Body of pancreas (tissue), 4 donors: ENCODE data around the gene SLC5A4. TPM values are rescaled to one million over a fixed set of nuclear protein-coding genes. Genes with fewer than 3 reads are reported as not detected.

Experiments used
- ATAC-seq: fragments of 150-250 bp; one replicate; pipeline ENCODE4 v1.9.1; 2016
- DNase-seq, 4 donors: peaks; one replicate each; pipeline ENCODE4 v3.0.0-alpha.2; 2019
- H3K27ac ChIP-seq, 4 donors: fragments of 200-600 bp; sonication (generic); 1 replicate in 3 of 4; 2 replicates in 1 of 4; pipeline versions ENCODE4 v1.5.1 to v1.6.1; 2016 to 2019; ENCODE audit warnings: mild to moderate bottlenecking in 1 of 4, mixed read lengths in 1 of 4, moderate library complexity in 1 of 4
- H3K27me3 ChIP-seq, 2 donors: fragments of 200-600 bp; sonication (generic); one replicate each; pipeline ENCODE4 v1.6.0; 2016; ENCODE audit warnings: mild to moderate bottlenecking in 1 of 2
- H3K36me3 ChIP-seq, 2 donors: fragments of 200-600 bp; sonication (generic); replicated peaks in 1 of 2; 2 replicates each; pipeline ENCODE4 v1.5.1; 2016; ENCODE audit warnings: low read depth in 2 of 2; ENCODE audit not compliant: insufficient read depth in 1 of 2
- H3K4me1 ChIP-seq: fragments of 200-600 bp; sonication (generic); one replicate; pipeline ENCODE4 v1.6.0; 2016
- H3K4me3 ChIP-seq, 2 donors: fragments of 200-600 bp; sonication (generic); 1 replicate in 1 of 2; 2 replicates in 1 of 2; pipeline ENCODE4 v1.5.1; 2016 to 2019
- H3K9me3 ChIP-seq, 3 donors: fragments of 200-600 bp; sonication (generic); 1 replicate in 2 of 3; 2 replicates in 1 of 3; pipeline ENCODE4 v1.5.1; 2016
- CTCF ChIP-seq, 7 experiments: fragments of 450-650 bp in 4 of 7; fragments of 200-600 bp in 3 of 7; sonication (generic) in 3 of 7; IDR thresholded peaks; one replicate each; pipeline ENCODE4 v1.5.1; 2016 to 2019; ENCODE audit warnings: antibody characterized with exemption in 7 of 7
- POLR2A ChIP-seq, 3 donors: fragments of 450-650 bp; IDR thresholded peaks; one replicate each; pipeline ENCODE4 v1.6.1; 2016; ENCODE audit warnings: antibody characterized with exemption in 3 of 3, mild to moderate bottlenecking in 2 of 3
- WGBS, 2 donors: methylation state at CpG; one replicate each; pipeline ENCODE4 v1.1.5; 2017; 5-methylcytosine and 5-hydroxymethylcytosine counted together
- intact Hi-C: fragments of 100-400 bp; cut with DNase I; formaldehyde crosslinking; loops from one replicate; pipeline ENCODE4 v1.15.1; 2023
- total RNA-seq, 2 donors: library from RNA; depleted of rRNA; stranded (reverse); fragments of >200 nt; gene quantifications; one replicate each; pipeline ENCODE4 v1.1.0, GENCODE V29; 2016

SLC5A4 gene
- total RNA-seq, 2 donors from 2014 or later: 0.26 to 0.33 TPM

GRCh38 chr22:32237906-32238305, 17.2 kb downstream of the SLC5A4 start:
- intact Hi-C loops: no loop called here
- Histone ChIP-seq H3K9me3 (no peaks in the 10 kb centered on the region), H3K36me3 (no peaks in the 10 kb centered on the region), H3K27me3 (no peaks in the 10 kb centered on the region), H3K4me1 (no peaks in the 10 kb centered on the region), H3K27ac (no peak overlapping the region), H3K4me3 (no peak overlapping the region)
- ATAC-seq: no peak
- TF ChIP-seq CTCF (IDR thresholded peaks at IDR 0.05) (no peak), POLR2A (IDR thresholded peaks at IDR 0.05) (no peak)
- 31 to 32% methylated on average over 1 of the region's 1 CpG for WGBS, 2 donors
- DNase-seq: no peak

- intact Hi-C loops: no loop called here
- H3K4me1 ChIP-seq: no peaks in the 10 kb centered on the region
- DNase-seq (no peak), ATAC-seq (no peak)
- 69% methylated on average over 8 of the region's 8 CpGs for WGBS, 2 donors
- no peaks in the 10 kb centered on the region for H3K27me3 ChIP-seq
- no peak overlapping the region for H3K27ac ChIP-seq
- no peak overlapping the region for H3K4me3 ChIP-seq
- H3K9me3 ChIP-seq: no peaks in the 10 kb centered on the region
- no peaks in the 10 kb centered on the region for H3K36me3 ChIP-seq
- no peak for TF ChIP-seq CTCF (IDR thresholded peaks at IDR 0.05)
- TF ChIP-seq POLR2A (IDR thresholded peaks at IDR 0.05): no peak
Measured at GRCh38 chr22:32236970-32237369, 18.2 kb downstream of the SLC5A4 start.

GRCh38 chr22:32233091-32233490, 22.1 kb downstream of the SLC5A4 start:
- TF ChIP-seq POLR2A (IDR thresholded peaks at IDR 0.05): no peak
- no peak for TF ChIP-seq CTCF (IDR thresholded peaks at IDR 0.05)
- Histone ChIP-seq H3K9me3 (no peaks in the 10 kb centered on the region), H3K27me3 (no peaks in the 10 kb centered on the region), H3K4me3 (no peak overlapping the region), H3K4me1 (no peaks in the 10 kb centered on the region), H3K36me3 (no peaks in the 10 kb centered on the region), H3K27ac (no peak overlapping the region)
- intact Hi-C loops: no loop called here
- ATAC-seq (no peak), DNase-seq (no peak)
- 72 to 74% methylated on average over 5 of the region's 5 CpGs for WGBS, 2 donors

- Histone ChIP-seq H3K27me3 (no peaks in the 10 kb centered on the region), H3K36me3 (no peaks in the 10 kb centered on the region), H3K9me3 (no peaks in the 10 kb centered on the region), H3K27ac (no peak overlapping the region), H3K4me1 (no peaks in the 10 kb centered on the region), H3K4me3 (no peak overlapping the region)
- intact Hi-C loops: no loop called here
- no peak for TF ChIP-seq POLR2A (IDR thresholded peaks at IDR 0.05)
- no peak for TF ChIP-seq CTCF (IDR thresholded peaks at IDR 0.05)
- WGBS, 2 donors: 38 to 59% methylated on average over 5 of the region's 5 CpGs
- no peak for DNase-seq
- no peak for ATAC-seq
Measured at GRCh38 chr22:32232191-32232830, 22.8 kb downstream of the SLC5A4 start.
